HT-29 (cell line): ENCODE data around the gene S100B. TPM values are rescaled to one million over a fixed set of nuclear protein-coding genes. Genes with fewer than 3 reads are reported as not detected.
"Not testable (repeated sequence)": the region's sequence is repeated elsewhere in the genome, so short reads cannot be mapped to it uniquely, and the experiment has no call there.

Experiments
- DNase-seq: peaks from one replicate; pipeline ENCODE4 v3.0.0-alpha.2; 2015; ENCODE audit warnings: low spot score
- total RNA-seq: library from RNA; depleted of rRNA; stranded (reverse); fragments of >200 nt; shearing (Covaris generic); gene quantifications from 2 replicates; pipeline ENCODE4 v1.2.3, GENCODE V29; 2014

S100B gene
- total RNA-seq, 1 experiment from 2014 or later = not detected

GRCh38 chr21:46603228-46603627 lies 1.7 kb downstream of the S100B start:
- DNase-seq = no peak

GRCh38 chr21:46600978-46601377 lies 3.9 kb downstream of the S100B start:
- no peak for DNase-seq

- no peak for DNase-seq
These were observed 4.6 kb downstream of the S100B start for GRCh38 chr21:46600305-46600704.

- no peak for DNase-seq
These were observed 6.0 kb downstream of the S100B start for GRCh38 chr21:46598581-46599572.

DNA sequence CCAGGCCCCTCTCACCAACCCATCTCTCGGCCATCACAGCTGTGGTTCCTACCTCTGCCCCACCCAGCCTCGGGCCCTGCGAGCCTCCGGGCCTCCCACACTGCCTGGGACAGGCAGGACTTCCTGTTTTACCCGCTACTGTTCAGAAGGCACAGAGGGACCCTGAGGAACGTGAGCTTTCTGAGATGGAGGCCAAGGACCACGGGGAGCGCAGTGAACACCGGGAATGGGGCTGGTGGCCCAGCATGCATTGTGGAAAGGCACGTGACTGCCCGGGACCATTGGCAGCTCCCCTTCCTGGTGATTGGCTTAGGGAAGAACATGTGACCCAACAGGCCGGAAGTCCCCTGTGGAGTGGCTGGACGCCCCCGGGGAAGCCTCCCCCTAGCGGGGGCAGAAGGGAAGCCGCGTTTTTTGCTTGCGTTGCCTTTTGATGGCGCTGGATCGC lies 7.0 kb downstream of the S100B start:
- DNase-seq = no peak

DNA sequence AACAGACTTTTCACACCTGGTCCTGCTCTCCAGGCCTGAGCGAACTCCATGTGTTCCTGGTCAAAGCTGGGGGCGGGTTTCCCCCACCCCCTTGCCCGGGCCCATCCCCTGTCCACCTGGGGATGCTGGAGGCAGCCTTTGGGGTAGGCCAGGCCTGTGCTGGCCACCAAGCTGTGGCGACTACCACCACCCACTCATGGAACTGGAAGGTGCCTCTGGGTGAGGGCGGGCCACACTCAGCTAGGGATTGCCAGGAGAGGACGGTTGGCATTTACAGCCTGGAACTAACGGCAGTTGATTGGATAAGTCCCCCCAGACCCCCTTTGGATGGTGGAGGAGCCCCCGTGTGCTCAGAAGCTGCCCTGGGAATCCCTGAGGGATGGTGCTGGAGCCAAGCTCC lies 7.9 kb downstream of the S100B start:
- DNase-seq = no peak

DNA sequence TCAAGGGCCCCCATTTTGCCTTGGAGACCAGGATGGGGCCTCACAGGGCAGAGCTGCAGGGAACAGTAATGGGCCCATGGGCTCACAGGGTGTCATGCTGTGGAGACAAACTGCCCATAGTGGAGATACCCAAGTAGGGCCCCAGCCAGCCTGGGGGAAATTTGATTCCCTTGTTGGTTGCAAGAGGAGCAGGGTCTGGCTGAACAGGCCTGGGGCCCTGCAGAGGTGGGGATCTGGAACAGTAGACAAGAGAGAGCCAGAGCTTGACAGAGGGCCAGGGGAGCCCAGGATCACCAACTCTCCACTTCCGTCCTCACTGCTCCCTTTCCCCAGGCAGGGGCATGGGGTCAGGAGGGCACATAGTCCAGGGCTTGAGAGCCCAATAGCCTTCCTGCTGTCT lies 8.7 kb downstream of the S100B start:
- no peak for DNase-seq

DNA sequence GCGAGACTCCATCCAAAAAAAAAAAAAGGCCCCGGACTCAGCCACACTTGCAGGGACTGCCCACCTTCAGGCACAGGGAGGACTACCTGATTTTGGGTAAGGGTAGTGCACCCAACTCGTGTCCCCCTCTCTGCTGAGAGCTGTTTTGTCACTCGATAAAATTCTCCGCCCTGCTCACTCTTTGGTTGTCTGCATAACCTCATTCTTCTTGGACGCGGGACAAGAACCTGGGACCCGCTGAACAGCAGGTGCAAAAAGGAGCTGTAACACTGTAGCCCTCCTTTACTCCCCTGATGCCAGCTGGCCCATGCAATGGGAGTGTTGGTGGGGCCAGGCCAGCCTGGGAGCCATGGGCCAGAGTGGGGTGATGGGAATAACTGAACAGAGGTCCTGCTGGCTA lies 10.6 kb downstream of the S100B start:
- no peak for DNase-seq

GRCh38 chr21:46585191-46585953 lies 19.5 kb downstream of the S100B start:
- peak; percentile 1 for DNase-seq

GRCh38 chr21:46581780-46582307 lies 23.0 kb downstream of the S100B start:
- no peak for DNase-seq

GRCh38 chr21:46579394-46579793 lies 25.5 kb downstream of the S100B start:
- not testable (repeated sequence) for DNase-seq

GRCh38 chr21:46577786-46578185 lies 27.1 kb downstream of the S100B start:
- not testable (repeated sequence) for DNase-seq

DNA sequence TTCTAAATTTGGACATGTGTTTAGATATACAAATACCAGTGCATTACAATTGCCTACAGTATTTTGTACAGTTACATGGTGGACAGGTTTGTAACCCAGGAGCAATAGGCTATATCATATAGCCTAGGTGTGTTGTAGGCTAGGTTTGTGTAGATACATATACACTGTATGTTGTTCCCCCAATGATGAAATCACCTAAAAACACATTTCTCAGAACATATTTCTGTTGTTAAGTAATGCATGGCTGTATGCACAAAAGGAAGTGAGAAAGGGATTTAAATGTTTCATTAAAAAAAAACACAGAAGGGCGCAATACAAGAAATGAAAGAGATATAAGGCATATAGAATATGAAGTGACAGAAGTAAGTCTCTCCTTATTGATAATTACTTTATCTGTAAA lies 32.0 kb downstream of the S100B start:
- no peak for DNase-seq

- DNase-seq = no peak
These were observed 34.3 kb downstream of the S100B start for GRCh38 chr21:46570631-46571030.

DNA sequence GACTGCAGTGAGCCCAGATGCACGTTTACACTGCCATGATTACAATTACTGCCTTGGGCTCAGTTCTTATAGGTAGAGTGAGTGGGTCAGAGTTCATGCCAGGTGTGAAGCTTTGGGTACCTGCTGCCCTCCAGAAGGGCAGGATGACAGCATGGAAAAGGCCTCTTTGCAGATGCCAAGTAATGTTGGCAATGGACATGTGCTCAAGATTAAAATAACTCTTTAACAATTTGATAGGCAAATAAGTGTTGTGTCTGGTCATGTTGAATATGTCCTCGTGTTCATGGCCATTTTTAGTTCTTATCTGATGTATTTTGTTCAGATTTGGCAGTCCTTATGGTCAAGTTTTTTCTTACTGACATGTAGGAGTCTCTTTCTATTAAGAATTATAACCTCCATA lies 34.8 kb downstream of the S100B start:
- DNase-seq = no peak

DNA sequence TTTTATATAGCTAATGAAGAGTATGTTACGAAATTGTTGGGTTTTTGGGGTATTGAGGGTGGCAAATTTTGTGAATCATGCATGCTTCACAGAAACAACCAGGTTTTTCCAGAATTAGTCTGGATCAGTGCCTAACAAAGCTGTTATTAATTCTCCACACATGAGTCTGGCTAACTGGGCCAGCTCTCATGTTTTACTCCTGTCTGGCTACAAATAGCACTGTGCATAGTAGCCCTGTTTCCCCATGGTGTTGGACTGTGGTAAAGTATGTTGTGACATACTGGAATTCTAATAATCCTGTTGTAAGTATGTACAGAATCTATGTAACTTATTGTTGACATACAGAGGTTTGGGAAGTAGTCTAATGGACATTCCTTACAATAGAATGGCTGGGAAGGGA lies 35.8 kb downstream of the S100B start:
- DNase-seq = no peak

GRCh38 chr21:46568562-46568961 lies 36.3 kb downstream of the S100B start:
- no peak for DNase-seq

GRCh38 chr21:46567348-46567747 lies 37.5 kb downstream of the S100B start:
- DNase-seq = no peak

DNA sequence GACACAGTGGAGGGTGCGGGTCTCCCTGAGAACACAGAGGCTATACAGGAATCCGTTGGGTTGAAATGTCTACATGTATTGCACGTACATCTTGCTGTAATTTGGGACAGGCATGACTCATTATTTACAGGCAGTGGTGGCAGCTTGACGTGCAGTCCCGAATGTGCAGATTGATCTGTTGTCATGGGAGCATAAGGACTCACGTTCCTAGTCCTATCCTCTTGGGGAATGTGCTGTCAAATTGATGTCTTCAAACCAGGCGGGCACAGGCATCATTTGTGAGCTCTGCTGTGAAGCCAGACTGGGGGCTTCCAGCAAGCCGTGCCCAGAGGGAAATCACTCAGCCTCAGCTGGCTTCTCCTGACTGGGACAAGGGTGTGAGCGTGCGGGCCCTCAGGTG lies 40.5 kb downstream of the S100B start:
- DNase-seq = no peak

GRCh38 chr21:46562964-46563607 lies 41.8 kb downstream of the S100B start:
- no peak for DNase-seq

DNA sequence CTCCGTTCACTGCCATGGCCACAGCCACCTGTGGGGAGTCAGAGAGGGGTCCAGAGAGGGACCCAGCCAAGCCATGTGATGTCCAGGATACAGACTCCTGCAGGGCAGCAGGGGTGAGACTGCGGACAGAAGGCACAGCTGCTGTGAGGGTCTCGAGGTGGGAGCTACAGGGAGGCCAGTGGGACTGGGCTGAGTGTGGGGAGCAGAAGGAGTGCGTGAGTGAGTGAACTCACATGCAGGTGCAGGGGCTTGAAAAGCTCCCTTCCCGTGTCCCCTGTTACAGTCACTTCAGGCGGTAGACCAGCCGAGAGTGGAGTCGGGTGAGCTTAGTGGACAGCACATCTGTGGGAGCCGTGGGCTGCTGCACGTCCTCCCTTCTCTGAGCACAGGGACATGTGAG lies 42.4 kb downstream of the S100B start:
- no peak for DNase-seq
